22Rv1 (cell line): Measurements from ENCODE around the gene SNF8.

Source experiments
- H3K27ac ChIP-seq: fragments of 450-650 bp; 2 replicates; pipeline ENCODE4 v1.5.1; 2017
- ZFX ChIP-seq: fragments of 450-650 bp; IDR thresholded peaks from 2 replicates; pipeline ENCODE4 v1.6.1; 2017; ENCODE audit warnings: antibody characterized with exemption, borderline replicate concordance
- TF ChIP-seq, protein P1 (sequence below): fragments of 450-650 bp; IDR thresholded peaks from 2 replicates; pipeline ENCODE4 v1.5.1; 2017; ENCODE audit warnings: mild to moderate bottlenecking

Gene SNF8

GRCh38 chr17:48928876-48929811, 15.5 kb downstream of the SNF8 start:
- H3K27ac ChIP-seq, result peak overlapping the region; percentile 33
- TF ChIP-seq ZFX, result no peak
- TF ChIP-seq, protein P1, sequence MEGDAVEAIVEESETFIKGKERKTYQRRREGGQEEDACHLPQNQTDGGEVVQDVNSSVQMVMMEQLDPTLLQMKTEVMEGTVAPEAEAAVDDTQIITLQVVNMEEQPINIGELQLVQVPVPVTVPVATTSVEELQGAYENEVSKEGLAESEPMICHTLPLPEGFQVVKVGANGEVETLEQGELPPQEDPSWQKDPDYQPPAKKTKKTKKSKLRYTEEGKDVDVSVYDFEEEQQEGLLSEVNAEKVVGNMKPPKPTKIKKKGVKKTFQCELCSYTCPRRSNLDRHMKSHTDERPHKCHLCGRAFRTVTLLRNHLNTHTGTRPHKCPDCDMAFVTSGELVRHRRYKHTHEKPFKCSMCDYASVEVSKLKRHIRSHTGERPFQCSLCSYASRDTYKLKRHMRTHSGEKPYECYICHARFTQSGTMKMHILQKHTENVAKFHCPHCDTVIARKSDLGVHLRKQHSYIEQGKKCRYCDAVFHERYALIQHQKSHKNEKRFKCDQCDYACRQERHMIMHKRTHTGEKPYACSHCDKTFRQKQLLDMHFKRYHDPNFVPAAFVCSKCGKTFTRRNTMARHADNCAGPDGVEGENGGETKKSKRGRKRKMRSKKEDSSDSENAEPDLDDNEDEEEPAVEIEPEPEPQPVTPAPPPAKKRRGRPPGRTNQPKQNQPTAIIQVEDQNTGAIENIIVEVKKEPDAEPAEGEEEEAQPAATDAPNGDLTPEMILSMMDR, result no peak

- H3K27ac ChIP-seq, result peak overlapping the region; percentile 33
- TF ChIP-seq ZFX, result no peak
- TF ChIP-seq, protein P1, result no peak
Measured at GRCh38 chr17:48927978-48928745, 16.5 kb downstream of the SNF8 start.

DNA sequence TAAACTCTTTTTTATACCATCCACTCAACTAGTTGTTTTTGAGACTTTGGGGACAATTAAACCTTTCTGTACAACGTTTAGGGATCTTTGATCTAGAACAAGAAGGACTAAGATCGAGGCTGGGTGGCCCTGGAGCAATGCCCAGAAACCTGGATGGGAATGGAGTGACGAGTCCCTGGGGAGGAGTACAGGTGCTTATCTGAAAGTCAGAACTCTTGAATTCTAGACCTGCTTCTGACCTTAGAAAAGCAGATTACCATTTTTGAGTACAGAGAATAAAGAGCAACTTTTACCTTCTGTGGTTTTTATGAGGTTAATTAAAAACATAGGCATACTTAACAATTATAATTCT, 18.7 kb downstream of the SNF8 start:
- TF ChIP-seq ZFX, result no peak
- TF ChIP-seq, protein P1, result no peak

DNA sequence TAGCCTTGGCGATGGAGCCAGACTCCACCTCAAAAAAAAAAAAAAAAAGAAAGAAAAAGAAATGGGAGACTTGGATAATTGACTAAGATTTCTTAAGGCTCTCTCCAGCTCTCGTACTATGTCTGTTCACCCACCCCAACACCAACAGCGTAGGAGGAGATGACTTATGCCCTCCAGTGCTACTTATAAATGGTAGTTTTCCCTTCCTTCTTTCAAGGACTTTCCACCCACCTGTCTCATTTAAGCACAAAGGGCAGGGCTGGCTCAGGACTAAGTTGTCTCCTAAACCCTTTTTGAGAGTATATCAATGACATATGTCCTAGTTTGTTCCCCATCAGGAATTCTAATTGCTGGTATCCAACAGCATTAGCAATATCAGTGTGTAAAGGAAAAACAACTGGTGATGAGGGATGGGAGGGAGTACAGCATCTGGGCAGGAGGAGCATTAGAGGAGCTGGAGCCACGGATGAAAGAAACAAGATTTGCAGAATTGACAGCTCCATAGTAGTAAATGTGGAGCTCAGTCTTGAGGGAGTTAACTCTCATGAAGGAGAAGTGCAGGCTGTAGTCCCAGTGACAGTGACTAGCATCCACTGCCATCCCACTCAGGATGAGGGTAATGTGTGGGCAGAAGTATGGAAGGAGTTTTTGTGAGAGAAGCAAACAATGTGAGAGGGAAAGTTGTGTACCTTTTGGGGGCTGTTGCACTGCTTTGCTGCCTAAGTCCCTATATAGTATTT, 19.2 kb downstream of the SNF8 start:
- TF ChIP-seq, protein P1, result no peak
- TF ChIP-seq ZFX, result no peak
- no peak overlapping the region for H3K27ac ChIP-seq

More for the DNA sequence above, 18.7 kb downstream of the SNF8 start:
- H3K27ac ChIP-seq, result no peak overlapping the region

GRCh38 chr17:48915459-48916282, 29.0 kb downstream of the SNF8 start:
- no peak overlapping the region for H3K27ac ChIP-seq
- TF ChIP-seq, protein P1, result no peak
- TF ChIP-seq ZFX, result no peak

GRCh38 chr17:48912476-48912875, 32.2 kb downstream of the SNF8 start:
- TF ChIP-seq ZFX, result no peak
- TF ChIP-seq, protein P1, result no peak
- H3K27ac ChIP-seq, result no peak overlapping the region
